DOHH2 (cell line): ENCODE data around the gene CIART.
"Not testable (repeated sequence)": the region's sequence is repeated elsewhere in the genome, so short reads cannot be mapped to it uniquely, and the experiment has no call there.

ENCODE experiments used
- H3F3A ChIP-seq: fragments of 200-600 bp; sonication (generic), shearing (Covaris generic); 2 replicates; pipeline ENCODE4 v1.6.0; 2016; ENCODE audit warnings: antibody characterized with exemption, mild to moderate bottlenecking; ENCODE audit not compliant: control insufficient read depth, insufficient read depth
- H3K27ac ChIP-seq: fragments of 200-600 bp; sonication (generic); 2 replicates; pipeline ENCODE4 v1.5.1; 2014; ENCODE audit warnings: low read depth, mild to moderate bottlenecking, low read length, moderate library complexity
- H3K27me3 ChIP-seq: fragments of 200-600 bp; sonication (generic); 2 replicates; pipeline ENCODE4 v1.6.1; 2014; ENCODE audit warnings: mild to moderate bottlenecking, low read length, mixed read lengths; ENCODE audit not compliant: control insufficient read depth
- H3K36me3 ChIP-seq: fragments of 200-600 bp; sonication (generic); 2 replicates; pipeline ENCODE4 v1.6.1; 2014; ENCODE audit warnings: mild to moderate bottlenecking, low read length, moderate library complexity, mixed read lengths; ENCODE audit not compliant: control insufficient read depth
- H3K4me1 ChIP-seq: fragments of 200-600 bp; sonication (generic); 2 replicates; pipeline ENCODE4 v1.6.1; 2014; ENCODE audit warnings: mild to moderate bottlenecking, low read length, mixed read lengths; ENCODE audit not compliant: control insufficient read depth
- H3K4me2 ChIP-seq: fragments of 200-600 bp; sonication (generic); 2 replicates; pipeline ENCODE4 v1.6.0; 2014; ENCODE audit warnings: mild to moderate bottlenecking, low read length, moderate library complexity
- H3K4me3 ChIP-seq: fragments of 200-600 bp; sonication (generic); 2 replicates; pipeline ENCODE4 v1.5.1; 2014; ENCODE audit warnings: mild to moderate bottlenecking, low read length, mixed read lengths
- H3K79me2 ChIP-seq: fragments of 200-600 bp; sonication (generic); 2 replicates; pipeline ENCODE4 v1.6.1; 2014; ENCODE audit warnings: mild to moderate bottlenecking, low read length, mixed read lengths; ENCODE audit not compliant: control insufficient read depth
- H3K9me2 ChIP-seq: fragments of 200-600 bp; sonication (generic); replicated peaks from 2 replicates; pipeline ENCODE4 v1.6.1; 2014; ENCODE audit warnings: mild to moderate bottlenecking, low read length, mixed read lengths; ENCODE audit not compliant: control insufficient read depth
- H3K9me3 ChIP-seq: fragments of 200-600 bp; sonication (generic); 2 replicates; pipeline ENCODE4 v1.6.1; 2014; ENCODE audit warnings: antibody characterized with exemption, low read length, mixed read lengths; ENCODE audit not compliant: control insufficient read depth, insufficient read depth
- H4K20me1 ChIP-seq: fragments of 200-600 bp; sonication (generic); 2 replicates; pipeline ENCODE4 v1.6.0; 2014; ENCODE audit warnings: low read depth, mild to moderate bottlenecking, antibody characterized with exemption, low read length, moderate library complexity; ENCODE audit not compliant: control insufficient read depth, insufficient read depth
- EZH2phosphoT487 ChIP-seq: fragments of 200-600 bp; sonication (generic); IDR thresholded peaks from 2 replicates; pipeline ENCODE4 v1.6.1; 2017; ENCODE audit warnings: borderline replicate concordance, mild to moderate bottlenecking, antibody characterized with exemption, low read length, moderate library complexity, mixed read lengths
- TF ChIP-seq, protein P1 (sequence below): fragments of 200-600 bp; sonication (generic); IDR thresholded peaks from one replicate; pipeline ENCODE4 v1.5.1; 2014; ENCODE audit warnings: antibody characterized with exemption, mild to moderate bottlenecking, low read depth, low read length; ENCODE audit not compliant: poor library complexity, severe bottlenecking

The CIART gene, protein sequence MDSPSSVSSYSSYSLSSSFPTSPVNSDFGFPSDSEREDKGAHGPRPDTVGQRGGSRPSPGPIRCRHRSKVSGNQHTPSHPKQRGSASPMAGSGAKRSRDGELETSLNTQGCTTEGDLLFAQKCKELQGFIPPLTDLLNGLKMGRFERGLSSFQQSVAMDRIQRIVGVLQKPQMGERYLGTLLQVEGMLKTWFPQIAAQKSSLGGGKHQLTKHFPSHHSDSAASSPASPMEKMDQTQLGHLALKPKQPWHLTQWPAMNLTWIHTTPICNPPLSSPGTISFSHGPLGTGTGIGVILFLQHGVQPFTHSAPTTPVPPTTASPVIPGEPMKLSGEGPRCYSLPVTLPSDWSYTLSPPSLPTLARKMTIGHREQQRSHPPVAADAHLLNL

DNA sequence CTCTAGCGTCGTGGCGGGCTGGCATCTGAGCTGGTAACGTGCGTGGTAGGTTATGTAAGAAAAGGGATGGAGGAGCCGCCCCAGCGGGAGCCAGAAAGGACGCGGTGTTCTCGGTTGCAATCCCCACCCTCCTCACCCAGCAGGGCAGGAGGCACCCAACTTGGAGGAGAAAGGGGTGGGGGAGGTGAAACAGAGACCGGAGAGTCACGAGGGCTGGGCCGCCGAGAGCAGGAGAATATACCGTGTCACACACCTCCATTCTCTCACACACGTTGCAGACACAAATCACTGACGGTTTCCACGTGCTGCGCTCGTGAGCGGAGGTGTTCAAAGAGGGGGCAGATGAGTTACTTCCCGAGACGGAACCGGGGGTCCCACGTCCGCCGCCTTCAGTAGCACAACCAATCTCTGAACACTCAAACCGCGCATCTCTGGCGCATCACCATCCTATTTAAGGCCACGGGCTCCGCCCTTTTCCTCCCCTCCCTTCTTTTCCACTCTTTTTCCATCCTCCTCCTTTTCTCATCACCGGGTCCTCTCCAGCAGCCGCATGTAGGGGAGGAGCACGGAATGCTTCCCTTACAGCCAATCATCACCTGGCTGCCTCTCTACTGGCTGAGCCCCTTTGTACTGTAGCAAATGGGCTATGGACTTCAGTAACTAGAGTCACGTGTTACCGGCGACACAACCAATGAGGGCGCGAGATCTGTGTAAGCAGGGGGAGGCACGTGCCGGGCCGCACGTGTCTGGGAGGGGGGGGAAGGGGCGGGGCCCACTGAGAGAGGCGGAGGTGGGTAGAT is at the start of gene CIART:
Gene CIART, plus strand, starts transcription at position 797 of the 800 bp plus-strand sequence. CDS start 714 bp downstream, outside the sequence.
- Histone ChIP-seq H3K4me2 (peak within 1 kb of the TSS; percentile 61), H3K4me1 (peaks cover 13% of the 10 kb centered on the region), H3K27me3 (peaks cover 9% of the 10 kb centered on the region; the same call in 1 of the 2 replicates), H3K9me2 (no peaks in the 10 kb centered on the region), H3K9me3 (no peaks in the 10 kb centered on the region), H3K27ac (no peak within 1 kb of the TSS), H4K20me1 (no peaks in the 10 kb centered on the region), H3F3A (no peaks in the 10 kb centered on the region), H3K4me3 (peak within 1 kb of the TSS; percentile 47), H3K36me3 (no peaks in the 10 kb centered on the region), H3K79me2 (no peaks in the 10 kb centered on the region)
- no peak for TF ChIP-seq EZH2phosphoT487
- TF ChIP-seq, protein P1, sequence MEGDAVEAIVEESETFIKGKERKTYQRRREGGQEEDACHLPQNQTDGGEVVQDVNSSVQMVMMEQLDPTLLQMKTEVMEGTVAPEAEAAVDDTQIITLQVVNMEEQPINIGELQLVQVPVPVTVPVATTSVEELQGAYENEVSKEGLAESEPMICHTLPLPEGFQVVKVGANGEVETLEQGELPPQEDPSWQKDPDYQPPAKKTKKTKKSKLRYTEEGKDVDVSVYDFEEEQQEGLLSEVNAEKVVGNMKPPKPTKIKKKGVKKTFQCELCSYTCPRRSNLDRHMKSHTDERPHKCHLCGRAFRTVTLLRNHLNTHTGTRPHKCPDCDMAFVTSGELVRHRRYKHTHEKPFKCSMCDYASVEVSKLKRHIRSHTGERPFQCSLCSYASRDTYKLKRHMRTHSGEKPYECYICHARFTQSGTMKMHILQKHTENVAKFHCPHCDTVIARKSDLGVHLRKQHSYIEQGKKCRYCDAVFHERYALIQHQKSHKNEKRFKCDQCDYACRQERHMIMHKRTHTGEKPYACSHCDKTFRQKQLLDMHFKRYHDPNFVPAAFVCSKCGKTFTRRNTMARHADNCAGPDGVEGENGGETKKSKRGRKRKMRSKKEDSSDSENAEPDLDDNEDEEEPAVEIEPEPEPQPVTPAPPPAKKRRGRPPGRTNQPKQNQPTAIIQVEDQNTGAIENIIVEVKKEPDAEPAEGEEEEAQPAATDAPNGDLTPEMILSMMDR: no peak

DNA sequence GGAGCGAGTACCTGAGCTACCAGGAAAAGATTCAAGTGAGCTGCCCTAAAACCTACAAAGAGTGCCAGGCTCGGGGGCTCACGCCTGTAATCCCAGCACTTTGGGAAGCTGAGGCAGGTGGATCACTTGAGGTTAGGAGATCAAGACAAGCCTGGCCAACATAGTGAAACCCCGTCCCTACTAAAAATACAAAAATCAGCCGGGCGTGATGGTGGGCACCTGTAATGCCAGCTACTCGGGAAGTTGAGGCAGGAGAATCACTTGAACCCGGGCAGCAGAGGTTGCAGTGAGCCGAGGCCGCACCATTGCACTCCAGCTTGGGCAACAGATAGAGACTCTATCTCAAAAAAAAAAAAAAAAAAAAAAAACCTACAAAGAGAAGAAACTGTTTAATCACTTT is 49.4 kb upstream of the CIART start:
- peaks cover 81% of the 10 kb centered on the region for H3K79me2 ChIP-seq
- H3K4me1 ChIP-seq: peaks cover 24% of the 10 kb centered on the region
- not testable (repeated sequence) for H3K9me2 ChIP-seq, H4K20me1 ChIP-seq, H3F3A ChIP-seq, H3K27ac ChIP-seq, H3K27me3 ChIP-seq, H3K9me3 ChIP-seq
- H3K4me2 ChIP-seq: peak overlapping the region; percentile 88
- peak overlapping the region; percentile 95 for H3K4me3 ChIP-seq
- H3K36me3 ChIP-seq: peaks cover 71% of the 10 kb centered on the region

DNA sequence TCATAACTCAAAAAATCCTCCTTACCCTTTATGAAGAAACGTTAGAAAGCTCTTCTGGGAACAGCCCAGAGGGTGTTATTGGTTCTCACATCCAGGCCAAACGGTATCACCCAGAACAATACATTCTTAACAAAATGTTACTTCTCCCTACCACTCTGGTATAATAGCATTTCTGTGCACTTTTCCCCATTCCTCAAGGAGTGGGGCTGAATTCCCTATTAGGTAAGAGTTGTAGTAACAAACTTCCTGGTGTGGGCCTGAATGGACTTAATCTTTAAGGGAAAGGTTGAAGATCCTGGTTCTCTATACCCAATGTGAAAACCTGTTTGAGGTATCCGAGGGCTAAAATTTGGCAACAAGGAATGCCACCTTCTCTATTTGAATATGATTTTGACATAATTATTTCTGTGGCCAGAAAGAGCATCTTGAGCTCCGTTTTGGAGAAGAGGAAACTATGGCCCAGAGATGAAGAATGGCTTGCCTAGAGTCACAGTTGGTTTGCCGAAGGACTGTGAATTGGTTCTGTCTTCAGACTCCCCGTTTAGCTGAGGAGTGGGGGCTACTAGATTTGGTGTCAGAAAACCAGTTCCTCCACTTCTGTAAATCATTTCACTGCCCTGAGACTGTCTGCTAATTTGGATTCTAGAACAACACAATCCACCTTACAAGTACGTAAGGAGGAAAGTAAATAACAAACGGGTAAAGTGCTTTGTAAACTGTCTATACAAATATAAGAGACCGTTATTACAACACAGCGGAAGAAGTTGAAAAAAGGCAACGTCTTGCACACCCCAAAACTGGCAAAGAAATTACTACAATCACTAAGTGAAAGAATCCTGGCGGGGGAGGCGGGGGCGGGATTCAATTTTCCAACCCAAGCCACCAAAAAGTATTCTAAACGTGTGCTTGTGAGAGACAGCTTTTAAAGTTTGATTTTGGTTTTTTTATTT is 48.7 kb upstream of the CIART start:
- TF ChIP-seq, protein P1: no peak
- no peak for TF ChIP-seq EZH2phosphoT487
- no peaks in the 10 kb centered on the region for H3K27me3 ChIP-seq
- H3K9me2 ChIP-seq: no peaks in the 10 kb centered on the region
- peak overlapping the region; percentile 89 for H3K27ac ChIP-seq
- H4K20me1 ChIP-seq: peaks cover 4% of the 10 kb centered on the region; the same call in 1 of the 2 replicates
- H3K9me3 ChIP-seq: no peaks in the 10 kb centered on the region
- H3K4me3 ChIP-seq: peak overlapping the region; percentile 95
- H3K4me1 ChIP-seq: peaks cover 24% of the 10 kb centered on the region
- H3K4me2 ChIP-seq: peak overlapping the region; percentile 88
- H3K79me2 ChIP-seq: peaks cover 78% of the 10 kb centered on the region
- H3K36me3 ChIP-seq: peaks cover 65% of the 10 kb centered on the region
- peaks cover 7% of the 10 kb centered on the region; the same call in 1 of the 2 replicates for H3F3A ChIP-seq
